Measurements from ENCODE around the gene RASAL3.

RASAL3 gene

DNA sequence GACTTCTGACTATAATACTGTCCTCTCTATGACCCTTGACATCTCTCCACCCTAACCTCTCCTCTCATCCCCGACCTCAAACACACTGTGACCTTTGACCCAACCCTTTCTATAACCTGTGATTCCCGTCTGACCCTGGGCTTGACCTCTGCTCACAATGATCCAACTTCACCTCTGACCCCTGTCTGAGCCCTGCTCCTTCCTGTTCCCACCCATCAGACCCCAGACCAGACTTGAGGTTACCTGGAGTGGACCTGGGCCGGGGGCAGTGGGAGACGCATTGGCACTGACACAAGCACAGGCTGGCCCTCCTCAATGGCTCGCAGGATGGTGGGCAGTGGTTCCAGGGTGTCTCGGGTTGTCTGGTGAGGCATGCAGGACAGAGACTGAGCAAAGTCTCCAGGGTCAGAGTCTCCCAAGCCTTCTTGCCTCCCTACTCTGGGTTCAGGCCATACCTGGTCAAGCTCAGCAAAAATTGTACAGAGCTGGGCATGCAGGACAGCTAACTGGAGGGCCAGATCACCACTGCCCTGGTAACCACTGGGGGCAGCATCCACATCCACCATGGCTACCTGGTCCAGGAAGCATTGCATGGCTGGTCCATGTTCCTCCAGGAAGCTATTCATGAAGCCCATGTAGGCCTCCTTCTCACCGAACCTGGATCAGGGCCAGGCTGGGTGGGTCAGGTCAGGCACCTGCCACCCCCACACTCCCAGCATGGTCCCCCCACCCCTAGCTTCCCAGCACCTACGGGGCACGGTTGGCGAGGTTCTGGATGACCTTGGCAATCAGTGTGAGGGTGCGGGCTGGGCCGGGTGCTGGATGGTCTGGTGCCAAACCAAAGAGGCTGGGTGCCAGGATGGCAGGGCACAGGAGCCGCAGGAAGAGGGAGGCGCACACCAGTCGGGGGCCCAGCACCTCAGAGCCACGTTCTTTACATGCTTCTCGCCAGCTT, 10.2 kb downstream of the RASAL3 start:
- ChIA-PET POLR2A (no interaction called here), CTCF (interaction anchor here (1.7 kb wide), 1 partner anchor 12 kb away, joined by 3 read pairs; no protein-coding TSS in a partner anchor)
- TF ChIP-seq, protein P1, sequence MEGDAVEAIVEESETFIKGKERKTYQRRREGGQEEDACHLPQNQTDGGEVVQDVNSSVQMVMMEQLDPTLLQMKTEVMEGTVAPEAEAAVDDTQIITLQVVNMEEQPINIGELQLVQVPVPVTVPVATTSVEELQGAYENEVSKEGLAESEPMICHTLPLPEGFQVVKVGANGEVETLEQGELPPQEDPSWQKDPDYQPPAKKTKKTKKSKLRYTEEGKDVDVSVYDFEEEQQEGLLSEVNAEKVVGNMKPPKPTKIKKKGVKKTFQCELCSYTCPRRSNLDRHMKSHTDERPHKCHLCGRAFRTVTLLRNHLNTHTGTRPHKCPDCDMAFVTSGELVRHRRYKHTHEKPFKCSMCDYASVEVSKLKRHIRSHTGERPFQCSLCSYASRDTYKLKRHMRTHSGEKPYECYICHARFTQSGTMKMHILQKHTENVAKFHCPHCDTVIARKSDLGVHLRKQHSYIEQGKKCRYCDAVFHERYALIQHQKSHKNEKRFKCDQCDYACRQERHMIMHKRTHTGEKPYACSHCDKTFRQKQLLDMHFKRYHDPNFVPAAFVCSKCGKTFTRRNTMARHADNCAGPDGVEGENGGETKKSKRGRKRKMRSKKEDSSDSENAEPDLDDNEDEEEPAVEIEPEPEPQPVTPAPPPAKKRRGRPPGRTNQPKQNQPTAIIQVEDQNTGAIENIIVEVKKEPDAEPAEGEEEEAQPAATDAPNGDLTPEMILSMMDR (IDR thresholded peaks at IDR 0.05; ENCODE audit: control extremely low read depth, extremely low read depth, low read depth, missing control alignments): no peak
- no peak for DNase-seq (ENCODE audit: extremely low spot score)

DNA sequence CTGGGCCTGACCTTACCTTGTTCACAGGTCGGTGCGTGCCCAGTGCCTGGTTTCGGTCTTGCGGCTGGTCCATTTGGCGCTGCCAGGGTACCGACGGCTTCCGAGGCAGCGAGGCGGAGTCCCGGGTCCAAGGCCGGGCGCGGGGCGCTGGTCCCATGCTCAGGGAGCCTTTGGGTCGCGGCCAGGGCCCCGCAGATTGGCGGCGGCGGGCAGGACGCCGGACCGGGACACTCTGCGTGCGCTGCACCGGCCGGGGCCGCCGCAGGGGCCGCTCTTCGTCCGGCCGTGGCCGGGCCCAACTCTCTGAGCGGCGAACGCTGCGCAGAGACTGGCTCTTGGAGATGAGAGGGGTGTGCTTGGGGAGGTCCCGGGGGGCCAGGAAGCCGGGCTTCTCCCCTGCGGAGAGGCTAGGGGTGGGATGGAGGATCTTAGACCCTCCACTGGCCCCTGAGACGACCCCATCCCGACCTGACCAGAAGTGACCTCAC, 11.2 kb downstream of the RASAL3 start:
- TF ChIP-seq, protein P1 (IDR thresholded peaks at IDR 0.05; ENCODE audit: control extremely low read depth, extremely low read depth, low read depth, missing control alignments): no peak
- ChIA-PET POLR2A (interaction anchor here (1.5 kb wide), 1 partner anchor 34 kb away, joined by 4 read pairs; the partner anchor contains the start of gene AKAP8L), CTCF (interaction anchor here (1.3 to 1.7 kb wide), 2 partner anchors 13 to 102 kb away, joined by 3 read pairs; no protein-coding TSS in a partner anchor)
- DNase-seq (ENCODE audit: extremely low spot score): no peak

DNA sequence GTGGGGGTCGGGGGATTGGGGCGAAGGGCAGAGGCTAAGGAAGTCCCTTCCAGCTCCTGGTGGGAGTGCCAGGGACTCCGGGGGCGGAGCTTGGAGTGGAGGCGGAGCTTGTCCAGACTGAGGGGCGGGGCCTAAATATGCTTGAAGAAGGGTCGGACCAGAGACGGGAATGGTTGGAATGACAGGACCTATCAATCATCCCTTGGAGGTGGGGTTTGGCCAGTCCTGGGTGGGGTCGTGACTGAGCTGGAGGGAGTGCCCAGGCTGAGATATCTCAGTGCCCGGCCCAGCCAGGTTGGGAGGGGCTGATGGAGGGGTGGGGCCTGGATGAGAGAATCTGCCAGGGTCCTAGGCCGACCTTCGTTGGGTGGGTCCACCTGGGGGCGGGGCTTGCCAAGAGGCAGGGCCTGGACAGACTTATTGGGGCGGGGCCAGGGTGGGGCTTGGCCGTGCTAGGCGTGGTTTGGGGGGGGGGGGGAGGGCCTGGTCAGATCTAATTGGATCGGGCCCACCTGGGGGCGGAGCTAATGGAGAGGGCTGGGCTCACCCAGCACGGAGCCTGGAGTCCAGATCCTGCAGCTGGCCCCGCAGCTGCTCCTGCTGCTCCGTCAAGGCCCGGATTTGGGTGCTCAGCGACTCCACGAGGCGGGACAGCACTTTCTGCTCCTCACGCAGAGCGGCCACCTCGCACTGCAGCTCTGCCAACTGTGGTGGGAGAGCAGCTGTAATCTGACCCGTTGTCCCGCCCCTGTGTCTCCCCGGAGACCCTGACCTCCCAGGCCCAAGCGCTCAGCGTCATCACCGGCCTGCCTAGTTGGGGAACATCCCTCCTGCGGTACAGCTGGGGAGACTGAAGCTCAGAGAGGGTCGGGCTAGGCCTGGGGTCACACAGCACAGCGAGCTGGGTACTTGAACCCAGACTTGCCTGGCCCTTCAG, 12.0 kb downstream of the RASAL3 start:
- ChIA-PET CTCF (interaction anchor here (0.7 to 2.0 kb wide), 5 partner anchors 11 to 103 kb away, joined by 3 to 9 read pairs (median 3); partner anchors contain the start of gene AKAP8L), POLR2A (interaction anchor here (1.5 kb wide), 1 partner anchor 33 kb away, joined by 4 read pairs; the partner anchor contains the start of gene AKAP8L)
- TF ChIP-seq, protein P1 (IDR thresholded peaks at IDR 0.05; ENCODE audit: control extremely low read depth, extremely low read depth, low read depth, missing control alignments): no peak
- DNase-seq (ENCODE audit: extremely low spot score): no peak

DNA sequence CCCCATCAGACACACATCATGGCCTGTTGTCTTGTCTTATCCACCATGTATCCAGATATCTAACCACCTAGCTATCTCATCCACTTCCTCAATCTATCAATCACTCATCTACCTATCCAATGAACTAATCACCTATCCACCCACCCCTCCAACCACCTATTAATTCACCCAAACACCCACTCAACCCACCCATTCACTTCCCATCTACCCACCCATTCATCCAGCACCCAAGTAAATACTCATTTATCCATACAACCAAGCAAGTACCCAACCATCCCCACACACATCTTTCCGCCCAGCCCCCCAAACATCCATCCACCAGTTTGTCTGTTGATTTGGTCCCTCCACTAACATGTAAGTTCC, 13.8 kb downstream of the RASAL3 start:
- ChIA-PET CTCF (no interaction called here), POLR2A (no interaction called here)
- no peak for DNase-seq (ENCODE audit: extremely low spot score)
- TF ChIP-seq, protein P1 (IDR thresholded peaks at IDR 0.05; ENCODE audit: control extremely low read depth, extremely low read depth, low read depth, missing control alignments): no peak

DNA sequence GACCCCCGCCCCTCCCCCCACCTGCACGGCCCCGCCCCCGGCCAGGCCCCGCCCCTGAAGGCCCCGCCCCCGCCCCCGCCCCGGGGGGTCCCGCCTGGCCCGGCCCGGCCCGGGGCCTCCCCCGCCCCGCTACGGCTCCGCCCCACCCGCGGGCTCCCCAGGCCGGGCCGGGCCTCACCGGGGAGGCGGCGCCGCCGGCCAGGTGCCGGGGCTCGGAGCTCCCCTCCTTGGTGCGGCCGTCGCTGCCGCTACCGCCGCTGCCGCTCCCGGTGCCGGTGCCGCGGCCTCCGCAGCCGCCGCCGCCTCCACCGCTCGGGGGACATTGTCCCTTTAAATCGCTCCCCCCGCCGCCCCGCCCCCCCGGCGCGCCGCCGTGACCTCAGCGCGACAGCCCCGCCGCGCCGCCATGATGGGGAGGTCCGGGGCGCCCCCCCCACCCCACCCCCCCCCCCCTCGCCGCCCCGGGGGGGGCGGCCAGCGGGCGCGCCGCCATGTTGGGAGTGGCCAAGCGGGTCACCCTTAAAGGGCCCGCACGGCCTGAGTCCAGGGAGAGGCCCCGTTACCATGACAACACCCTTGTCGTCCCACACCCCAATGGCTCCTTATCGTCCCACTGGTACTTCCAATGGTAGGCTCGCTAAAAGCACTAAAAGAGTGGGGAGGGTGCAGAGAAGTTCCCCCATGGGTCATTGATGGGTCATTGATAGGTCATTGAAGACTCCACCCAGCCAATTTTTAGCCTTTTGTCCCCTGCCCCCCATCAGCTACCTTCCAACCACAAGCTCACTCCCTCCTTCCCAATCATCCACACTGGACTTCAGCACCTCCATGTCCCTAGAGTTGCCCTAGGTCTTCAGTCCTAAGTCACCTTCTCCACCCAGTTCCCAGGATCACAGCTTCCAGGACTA, 14.5 kb downstream of the RASAL3 start, which contains the start of gene WIZ:
Gene WIZ (minus strand): TSS at position 337 of the 908 bp plus-strand sequence. CDS start 1,649 bp downstream, outside the sequence.
- CTCF ChIA-PET: interaction anchor here (0.9 kb wide), 1 partner anchor 17 kb away, joined by 3 read pairs; no protein-coding TSS in a partner anchor
- DNase-seq (ENCODE audit: extremely low spot score): peak; percentile 92
- POLR2A ChIA-PET: no interaction called here
- TF ChIP-seq, protein P1 (IDR thresholded peaks at IDR 0.05; ENCODE audit: control extremely low read depth, extremely low read depth, low read depth, missing control alignments): no peak
